Kidney tubule cell (primary cell): ENCODE data around the gene DHRS7.
A peak's percentile ranks its signal among the peaks of the same experiment; 100 is the strongest.
"Not testable (repeated sequence)": the region's sequence is repeated elsewhere in the genome, so short reads cannot be mapped to it uniquely, and the experiment has no call there.

Source experiments
- DNase-seq: peaks from one replicate; pipeline ENCODE4 v3.0.0-alpha.2; 2018; ENCODE audit warnings: low spot score

DHRS7 gene

GRCh38 chr14:60133487-60133886 is 31.7 kb downstream of the DHRS7 start:
- no peak for DNase-seq

GRCh38 chr14:60125918-60126317 is 39.3 kb downstream of the DHRS7 start:
- no peak for DNase-seq

- no peak for DNase-seq
Measured at GRCh38 chr14:60116181-60116580, 49.0 kb downstream of the DHRS7 start.

GRCh38 chr14:60114881-60115280 is 50.3 kb downstream of the DHRS7 start:
- no peak for DNase-seq

GRCh38 chr14:60111732-60112131 is 53.5 kb downstream of the DHRS7 start:
- no peak for DNase-seq

GRCh38 chr14:60107477-60107876 is 57.7 kb downstream of the DHRS7 start:
- no peak for DNase-seq

GRCh38 chr14:60106339-60106738 is 58.9 kb downstream of the DHRS7 start:
- peak; percentile 66 for DNase-seq

GRCh38 chr14:60102389-60102788 is 62.8 kb downstream of the DHRS7 start:
- DNase-seq: no peak

- peak; percentile 36 for DNase-seq
Measured at GRCh38 chr14:60101786-60102185, 63.4 kb downstream of the DHRS7 start.

GRCh38 chr14:60099855-60100254 is 65.3 kb downstream of the DHRS7 start:
- not testable (repeated sequence) for DNase-seq

- no peak for DNase-seq
Measured at GRCh38 chr14:60097974-60098373, 67.2 kb downstream of the DHRS7 start.

GRCh38 chr14:60095781-60096450 is 69.3 kb downstream of the DHRS7 start:
- peak; percentile 45 for DNase-seq

- no peak for DNase-seq
Measured at GRCh38 chr14:60095231-60095630, 70.0 kb downstream of the DHRS7 start.

- DNase-seq: peak; percentile 86
Measured at GRCh38 chr14:60094306-60094897, 70.8 kb downstream of the DHRS7 start.
